Measurements from ENCODE around the gene GPR148. TPM values are rescaled to one million over a fixed set of nuclear protein-coding genes. Genes with fewer than 3 reads are reported as not detected.

The GPR148 gene
- total RNA-seq, 4 donors from 2014 or later, result not detected

GRCh38 chr2:130735200-130735599 lies 6.3 kb downstream of the GPR148 start:
- DNase-seq, result no peak
- TF ChIP-seq CTCF (IDR thresholded peaks at IDR 0.05) (no peak), POLR2A (IDR thresholded peaks at IDR 0.05) (no peak)
- H3K4me1 ChIP-seq, result no peaks in the 10 kb centered on the region
- H3K27me3 ChIP-seq, result no peaks in the 10 kb centered on the region
- H3K9me3 ChIP-seq, result no peaks in the 10 kb centered on the region
- no peak overlapping the region for H3K27ac ChIP-seq
- no peak overlapping the region for H3K4me3 ChIP-seq
- H3K36me3 ChIP-seq, result no peaks in the 10 kb centered on the region

- no peak for DNase-seq
- Histone ChIP-seq H3K9me3 (no peaks in the 10 kb centered on the region), H3K4me3 (no peak overlapping the region), H3K4me1 (no peaks in the 10 kb centered on the region), H3K36me3 (no peaks in the 10 kb centered on the region), H3K27ac (no peak overlapping the region), H3K27me3 (no peaks in the 10 kb centered on the region)
- TF ChIP-seq POLR2A (IDR thresholded peaks at IDR 0.05) (no peak), CTCF (IDR thresholded peaks at IDR 0.05) (no peak)
Observed at GRCh38 chr2:130736487-130736886, 7.6 kb downstream of the GPR148 start.

GRCh38 chr2:130737592-130737991 lies 8.7 kb downstream of the GPR148 start:
- Histone ChIP-seq H3K27me3 (no peaks in the 10 kb centered on the region), H3K27ac (no peak overlapping the region), H3K4me1 (no peaks in the 10 kb centered on the region), H3K9me3 (no peaks in the 10 kb centered on the region), H3K36me3 (no peaks in the 10 kb centered on the region), H3K4me3 (no peak overlapping the region)
- no peak for TF ChIP-seq POLR2A (IDR thresholded peaks at IDR 0.05)
- no peak for TF ChIP-seq CTCF (IDR thresholded peaks at IDR 0.05)
- DNase-seq, result no peak

GRCh38 chr2:130740671-130741070 lies 11.8 kb downstream of the GPR148 start:
- DNase-seq, result no peak
- H3K4me1 ChIP-seq, result no peaks in the 10 kb centered on the region
- no peaks in the 10 kb centered on the region for H3K27me3 ChIP-seq
- no peak overlapping the region for H3K27ac ChIP-seq
- H3K36me3 ChIP-seq, result no peaks in the 10 kb centered on the region
- TF ChIP-seq POLR2A (IDR thresholded peaks at IDR 0.05), result no peak
- TF ChIP-seq CTCF (IDR thresholded peaks at IDR 0.05), result no peak
- H3K9me3 ChIP-seq, result no peaks in the 10 kb centered on the region
- no peak overlapping the region for H3K4me3 ChIP-seq

GRCh38 chr2:130743278-130743677 lies 14.4 kb downstream of the GPR148 start:
- no peaks in the 10 kb centered on the region for H3K36me3 ChIP-seq
- no peaks in the 10 kb centered on the region for H3K4me1 ChIP-seq
- no peak overlapping the region for H3K4me3 ChIP-seq
- no peaks in the 10 kb centered on the region for H3K9me3 ChIP-seq
- H3K27me3 ChIP-seq, result no peaks in the 10 kb centered on the region
- H3K27ac ChIP-seq, result no peak overlapping the region
- no peak for DNase-seq
- TF ChIP-seq POLR2A (IDR thresholded peaks at IDR 0.05) (no peak), CTCF (IDR thresholded peaks at IDR 0.05) (no peak)
